HEK293 (cell line): Measurements from ENCODE around the gene BMAL1.

ENCODE experiments used
- CTCF ChIA-PET: fragments of 350-600 bp; formaldehyde crosslinking; extraction: SDS; loops from one replicate; lab custom pipeline; 2021; ENCODE audit warnings: antibody characterized with exemption; lab: Yijun Ruan, JAX
- POLR2A ChIA-PET: fragments of 300-600 bp; formaldehyde crosslinking; extraction: SDS; loops from one replicate; lab custom pipeline; 2020; ENCODE audit warnings: antibody characterized with exemption, inconsistent platforms; lab: Yijun Ruan, JAX
- H3K27ac ChIP-seq: fragments of 200-500 bp; sonication (Bioruptor generic); 2 replicates; pipeline ENCODE4 v1.5.1; 2014; ENCODE audit warnings: low read depth, low read length, control low read depth, inconsistent platforms; ENCODE audit errors: extremely low read depth
- H3K36me3 ChIP-seq, 2 experiments: fragments of 200-500 bp in 1 of 2; sonication (Bioruptor generic) in 1 of 2; 1 replicate in 1 of 2; 2 replicates in 1 of 2; pipeline ENCODE4 v1.5.1; 2014 to 2017; ENCODE audit warnings: inconsistent platforms in 2 of 2, low read length in 2 of 2; ENCODE audit not compliant: control insufficient read depth in 2 of 2, insufficient read depth in 1 of 2
- H3K4me1 ChIP-seq: fragments of 200-500 bp; sonication (Bioruptor generic); 2 replicates; pipeline ENCODE4 v1.5.1; 2014; ENCODE audit warnings: mild to moderate bottlenecking, low read length, inconsistent platforms; ENCODE audit not compliant: control insufficient read depth, insufficient read depth
- H3K4me3 ChIP-seq: 2 replicates; pipeline ENCODE4 v1.5.1; 2011; ENCODE audit warnings: low read depth, mild to moderate bottlenecking, control low read depth, low read length, moderate library complexity
- H3K9me3 ChIP-seq: fragments of 200-500 bp; sonication (Bioruptor generic); 2 replicates; pipeline ENCODE4 v1.5.1; 2014; ENCODE audit warnings: low read depth, low read length, inconsistent platforms; ENCODE audit not compliant: control insufficient read depth, insufficient read depth
- HOXA7 ChIP-seq: sonication (generic); formaldehyde crosslinking; IDR thresholded peaks from 2 replicates; pipeline ENCODE4 v1.8.1; 2022; ENCODE audit warnings: missing genetic modification reagents, borderline replicate concordance
- IKZF3 ChIP-seq: fragments of 450-650 bp; IDR thresholded peaks from 2 replicates; pipeline ENCODE4 v1.5.0; 2018; ENCODE audit warnings: missing biosample characterization, mild to moderate bottlenecking, missing genetic modification characterization, moderate library complexity
- KLF1 ChIP-seq: fragments of 450-650 bp; formaldehyde crosslinking; IDR thresholded peaks from 2 replicates; pipeline ENCODE4 v1.5.1; 2016; ENCODE audit warnings: missing biosample characterization, missing genetic modification characterization
- MEIS1 ChIP-seq: sonication (generic); formaldehyde crosslinking; IDR thresholded peaks from 2 replicates; pipeline ENCODE4 v1.8.1; 2022; ENCODE audit warnings: missing genetic modification reagents, mild to moderate bottlenecking, borderline replicate concordance
- SCRT1 ChIP-seq: fragments of 450-650 bp; formaldehyde crosslinking; IDR thresholded peaks from 2 replicates; pipeline ENCODE4 v1.5.1; 2016; ENCODE audit warnings: missing biosample characterization, missing genetic modification characterization, borderline replicate concordance
- WT1 ChIP-seq: fragments of 450-650 bp; formaldehyde crosslinking; IDR thresholded peaks from 2 replicates; pipeline ENCODE4 v1.5.1; 2016; ENCODE audit warnings: missing biosample characterization, missing genetic modification characterization
- ZNF202 ChIP-seq: fragments of 450-650 bp; formaldehyde crosslinking; IDR thresholded peaks from 2 replicates; pipeline ENCODE4 v1.5.1; 2016; ENCODE audit warnings: missing biosample characterization, missing genetic modification characterization, borderline replicate concordance
- ZNF223 ChIP-seq: fragments of 450-650 bp; formaldehyde crosslinking; IDR thresholded peaks from 2 replicates; pipeline ENCODE4 v1.5.1; 2016; ENCODE audit warnings: missing biosample characterization, missing genetic modification characterization
- ZNF23 ChIP-seq: fragments of 450-650 bp; formaldehyde crosslinking; IDR thresholded peaks from 2 replicates; pipeline ENCODE4 v1.5.1; 2016; ENCODE audit warnings: missing biosample characterization, missing genetic modification characterization, borderline replicate concordance
- ZNF239 ChIP-seq: fragments of 450-650 bp; formaldehyde crosslinking; IDR thresholded peaks from 2 replicates; pipeline ENCODE4 v1.5.1; 2016; ENCODE audit warnings: missing biosample characterization, missing genetic modification characterization
- ZNF510 ChIP-seq: fragments of 450-650 bp; formaldehyde crosslinking; IDR thresholded peaks from 2 replicates; pipeline ENCODE4 v1.5.1; 2018; ENCODE audit warnings: mild to moderate bottlenecking, missing genetic modification characterization, missing biosample characterization; ENCODE audit not compliant: insufficient replicate concordance
- ZNF654 ChIP-seq: fragments of 450-650 bp; formaldehyde crosslinking; IDR thresholded peaks from 2 replicates; pipeline ENCODE4 v1.5.1; 2016; ENCODE audit warnings: low read depth, missing biosample characterization, missing genetic modification characterization
- TF ChIP-seq, protein P1 (sequence below): fragments of 450-650 bp; formaldehyde crosslinking; IDR thresholded peaks from 2 replicates; pipeline ENCODE4 v1.5.1; 2016; ENCODE audit warnings: missing biosample characterization, missing genetic modification characterization
- TF ChIP-seq, protein P2 (sequence below): fragments of 450-650 bp; formaldehyde crosslinking; IDR thresholded peaks from 2 replicates; pipeline ENCODE4 v1.5.1; 2016; ENCODE audit warnings: missing biosample characterization, missing genetic modification characterization, borderline replicate concordance
- TF ChIP-seq, protein P3 (sequence below): fragments of 450-650 bp; formaldehyde crosslinking; IDR thresholded peaks from 2 replicates; pipeline ENCODE4 v1.5.1; 2016; ENCODE audit warnings: missing biosample characterization, missing genetic modification characterization
- TF ChIP-seq, protein P4 (sequence below): fragments of 450-650 bp; formaldehyde crosslinking; IDR thresholded peaks from 2 replicates; pipeline ENCODE4 v1.5.1; 2017; ENCODE audit warnings: missing biosample characterization, mild to moderate bottlenecking, missing genetic modification characterization, moderate library complexity
- TF ChIP-seq, protein P5 (sequence below): fragments of 450-650 bp; formaldehyde crosslinking; IDR thresholded peaks from 2 replicates; pipeline ENCODE4 v1.5.1; 2017; ENCODE audit warnings: missing biosample characterization, missing genetic modification characterization
- TF ChIP-seq, protein P6 (sequence below): fragments of 450-650 bp; formaldehyde crosslinking; IDR thresholded peaks from 2 replicates; pipeline ENCODE4 v1.5.1; 2016; ENCODE audit warnings: missing biosample characterization, missing genetic modification characterization
- TF ChIP-seq, protein P7 (sequence below): fragments of 450-650 bp; formaldehyde crosslinking; IDR thresholded peaks from 2 replicates; pipeline ENCODE4 v1.5.1; 2016; ENCODE audit warnings: missing biosample characterization, missing genetic modification characterization

The BMAL1 gene

DNA sequence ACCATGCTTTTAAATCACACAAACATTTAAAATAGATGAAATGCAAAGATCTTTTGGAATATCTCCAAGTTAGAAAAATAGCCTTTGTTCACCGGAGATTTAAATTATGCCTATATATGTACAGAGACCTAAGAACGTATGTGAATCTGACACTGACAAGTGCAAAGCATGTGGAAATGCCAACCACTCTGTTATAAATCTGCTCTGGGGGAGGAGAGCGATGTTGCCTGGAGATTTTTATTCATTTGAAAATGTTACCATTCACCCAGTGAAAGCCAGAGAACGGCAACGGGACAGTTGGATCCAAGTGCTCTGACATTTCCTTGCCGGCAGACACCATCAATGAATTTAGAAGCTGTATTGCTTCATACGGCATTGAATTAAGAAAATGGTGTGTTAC is 39.8 kb upstream of the BMAL1 start (continued):
- TF ChIP-seq ZNF239 (no peak), MEIS1 (no peak)
- TF ChIP-seq, all 188 proteins: peak for 0

DNA sequence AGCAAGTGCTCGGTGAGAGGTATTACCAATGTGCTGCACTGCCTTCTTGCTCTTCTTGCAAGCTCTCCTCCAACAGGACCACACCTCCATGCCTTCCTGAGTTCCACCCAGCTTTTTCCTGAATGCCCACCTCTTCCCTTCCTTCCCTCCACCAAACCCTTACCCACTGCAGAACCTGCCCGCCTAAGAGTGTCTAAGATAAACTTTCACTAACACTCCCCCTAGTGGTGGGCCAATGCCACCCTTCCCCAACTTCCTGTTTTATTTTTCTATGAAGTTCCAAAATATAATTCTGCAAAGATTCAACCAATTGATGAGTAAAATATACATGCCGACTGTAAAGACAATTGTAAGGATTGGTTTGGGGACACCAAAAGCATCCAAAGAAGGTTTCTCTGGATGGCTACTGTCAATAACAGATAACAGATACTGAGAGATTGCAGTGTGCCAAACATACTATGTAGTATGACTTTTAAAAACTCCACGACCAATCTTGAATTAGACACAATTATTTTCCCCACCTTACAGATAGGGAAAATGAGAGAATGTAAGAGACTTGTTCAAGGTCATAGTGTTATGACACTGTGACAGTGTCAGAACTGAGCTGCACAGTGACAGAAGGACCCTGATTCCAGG is 38.6 kb upstream of the BMAL1 start:
- Histone ChIP-seq H3K4me3 (no peak overlapping the region), H3K27ac (no peak overlapping the region), H3K4me1 (no peaks in the 10 kb centered on the region), H3K36me3 (no peaks in the 10 kb centered on the region), H3K9me3 (no peaks in the 10 kb centered on the region)
- CTCF ChIA-PET = interaction anchor here (0.7 to 6.4 kb wide), 23 partner anchors 9 to 639 kb away, joined by 3 to 76 read pairs (median 5); no protein-coding TSS in a partner anchor
- POLR2A ChIA-PET = no interaction called here
- TF ChIP-seq, protein P1, sequence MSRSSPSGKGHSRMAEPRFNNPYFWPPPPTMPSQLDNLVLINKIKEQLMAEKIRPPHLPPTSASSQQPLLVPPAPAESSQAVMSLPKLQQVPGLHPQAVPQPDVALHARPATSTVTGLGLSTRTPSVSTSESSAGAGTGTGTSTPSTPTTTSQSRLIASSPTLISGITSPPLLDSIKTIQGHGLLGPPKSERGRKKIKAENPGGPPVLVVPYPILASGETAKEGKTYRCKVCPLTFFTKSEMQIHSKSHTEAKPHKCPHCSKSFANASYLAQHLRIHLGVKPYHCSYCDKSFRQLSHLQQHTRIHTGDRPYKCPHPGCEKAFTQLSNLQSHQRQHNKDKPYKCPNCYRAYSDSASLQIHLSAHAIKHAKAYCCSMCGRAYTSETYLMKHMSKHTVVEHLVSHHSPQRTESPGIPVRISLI = no peak
- TF ChIP-seq, protein P2, sequence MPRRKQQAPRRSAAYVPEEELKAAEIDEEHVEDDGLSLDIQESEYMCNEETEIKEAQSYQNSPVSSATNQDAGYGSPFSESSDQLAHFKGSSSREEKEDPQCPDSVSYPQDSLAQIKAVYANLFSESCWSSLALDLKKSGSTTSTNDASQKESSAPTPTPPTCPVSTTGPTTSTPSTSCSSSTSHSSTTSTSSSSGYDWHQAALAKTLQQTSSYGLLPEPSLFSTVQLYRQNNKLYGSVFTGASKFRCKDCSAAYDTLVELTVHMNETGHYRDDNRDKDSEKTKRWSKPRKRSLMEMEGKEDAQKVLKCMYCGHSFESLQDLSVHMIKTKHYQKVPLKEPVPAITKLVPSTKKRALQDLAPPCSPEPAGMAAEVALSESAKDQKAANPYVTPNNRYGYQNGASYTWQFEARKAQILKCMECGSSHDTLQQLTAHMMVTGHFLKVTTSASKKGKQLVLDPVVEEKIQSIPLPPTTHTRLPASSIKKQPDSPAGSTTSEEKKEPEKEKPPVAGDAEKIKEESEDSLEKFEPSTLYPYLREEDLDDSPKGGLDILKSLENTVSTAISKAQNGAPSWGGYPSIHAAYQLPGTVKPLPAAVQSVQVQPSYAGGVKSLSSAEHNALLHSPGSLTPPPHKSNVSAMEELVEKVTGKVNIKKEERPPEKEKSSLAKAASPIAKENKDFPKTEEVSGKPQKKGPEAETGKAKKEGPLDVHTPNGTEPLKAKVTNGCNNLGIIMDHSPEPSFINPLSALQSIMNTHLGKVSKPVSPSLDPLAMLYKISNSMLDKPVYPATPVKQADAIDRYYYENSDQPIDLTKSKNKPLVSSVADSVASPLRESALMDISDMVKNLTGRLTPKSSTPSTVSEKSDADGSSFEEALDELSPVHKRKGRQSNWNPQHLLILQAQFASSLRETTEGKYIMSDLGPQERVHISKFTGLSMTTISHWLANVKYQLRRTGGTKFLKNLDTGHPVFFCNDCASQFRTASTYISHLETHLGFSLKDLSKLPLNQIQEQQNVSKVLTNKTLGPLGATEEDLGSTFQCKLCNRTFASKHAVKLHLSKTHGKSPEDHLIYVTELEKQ = no peak
- TF ChIP-seq ZNF510 (tag by site-specific recombination) (no peak), WT1 (tag by site-specific recombination) (no peak), SCRT1 (tag by site-specific recombination) (no peak), ZNF23 (no peak), ZNF223 (no peak), KLF1 (tag by site-specific recombination) (no peak), IKZF3 (tag by site-specific recombination) (no peak), ZNF654 (tag by site-specific recombination) (peak; percentile 36), ZNF202 (tag by site-specific recombination) (no peak), HOXA7 (no peak)
- TF ChIP-seq, protein P3, sequence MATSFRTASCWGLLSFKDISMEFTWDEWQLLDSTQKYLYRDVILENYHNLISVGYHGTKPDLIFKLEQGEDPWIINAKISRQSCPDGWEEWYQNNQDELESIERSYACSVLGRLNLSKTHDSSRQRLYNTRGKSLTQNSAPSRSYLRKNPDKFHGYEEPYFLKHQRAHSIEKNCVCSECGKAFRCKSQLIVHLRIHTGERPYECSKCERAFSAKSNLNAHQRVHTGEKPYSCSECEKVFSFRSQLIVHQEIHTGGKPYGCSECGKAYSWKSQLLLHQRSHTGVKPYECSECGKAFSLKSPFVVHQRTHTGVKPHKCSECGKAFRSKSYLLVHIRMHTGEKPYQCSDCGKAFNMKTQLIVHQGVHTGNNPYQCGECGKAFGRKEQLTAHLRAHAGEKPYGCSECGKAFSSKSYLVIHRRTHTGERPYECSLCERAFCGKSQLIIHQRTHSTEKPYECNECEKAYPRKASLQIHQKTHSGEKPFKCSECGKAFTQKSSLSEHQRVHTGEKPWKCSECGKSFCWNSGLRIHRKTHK (tag by site-specific recombination) = no peak
- TF ChIP-seq, protein P4, sequence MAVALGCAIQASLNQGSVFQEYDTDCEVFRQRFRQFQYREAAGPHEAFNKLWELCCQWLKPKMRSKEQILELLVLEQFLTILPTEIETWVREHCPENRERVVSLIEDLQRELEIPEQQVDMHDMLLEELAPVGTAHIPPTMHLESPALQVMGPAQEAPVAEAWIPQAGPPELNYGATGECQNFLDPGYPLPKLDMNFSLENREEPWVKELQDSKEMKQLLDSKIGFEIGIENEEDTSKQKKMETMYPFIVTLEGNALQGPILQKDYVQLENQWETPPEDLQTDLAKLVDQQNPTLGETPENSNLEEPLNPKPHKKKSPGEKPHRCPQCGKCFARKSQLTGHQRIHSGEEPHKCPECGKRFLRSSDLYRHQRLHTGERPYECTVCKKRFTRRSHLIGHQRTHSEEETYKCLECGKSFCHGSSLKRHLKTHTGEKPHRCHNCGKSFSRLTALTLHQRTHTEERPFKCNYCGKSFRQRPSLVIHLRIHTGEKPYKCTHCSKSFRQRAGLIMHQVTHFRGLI (tag by site-specific recombination) = no peak
- TF ChIP-seq, protein P5, sequence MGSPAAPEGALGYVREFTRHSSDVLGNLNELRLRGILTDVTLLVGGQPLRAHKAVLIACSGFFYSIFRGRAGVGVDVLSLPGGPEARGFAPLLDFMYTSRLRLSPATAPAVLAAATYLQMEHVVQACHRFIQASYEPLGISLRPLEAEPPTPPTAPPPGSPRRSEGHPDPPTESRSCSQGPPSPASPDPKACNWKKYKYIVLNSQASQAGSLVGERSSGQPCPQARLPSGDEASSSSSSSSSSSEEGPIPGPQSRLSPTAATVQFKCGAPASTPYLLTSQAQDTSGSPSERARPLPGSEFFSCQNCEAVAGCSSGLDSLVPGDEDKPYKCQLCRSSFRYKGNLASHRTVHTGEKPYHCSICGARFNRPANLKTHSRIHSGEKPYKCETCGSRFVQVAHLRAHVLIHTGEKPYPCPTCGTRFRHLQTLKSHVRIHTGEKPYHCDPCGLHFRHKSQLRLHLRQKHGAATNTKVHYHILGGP (tag by site-specific recombination) = no peak
- TF ChIP-seq, protein P6, sequence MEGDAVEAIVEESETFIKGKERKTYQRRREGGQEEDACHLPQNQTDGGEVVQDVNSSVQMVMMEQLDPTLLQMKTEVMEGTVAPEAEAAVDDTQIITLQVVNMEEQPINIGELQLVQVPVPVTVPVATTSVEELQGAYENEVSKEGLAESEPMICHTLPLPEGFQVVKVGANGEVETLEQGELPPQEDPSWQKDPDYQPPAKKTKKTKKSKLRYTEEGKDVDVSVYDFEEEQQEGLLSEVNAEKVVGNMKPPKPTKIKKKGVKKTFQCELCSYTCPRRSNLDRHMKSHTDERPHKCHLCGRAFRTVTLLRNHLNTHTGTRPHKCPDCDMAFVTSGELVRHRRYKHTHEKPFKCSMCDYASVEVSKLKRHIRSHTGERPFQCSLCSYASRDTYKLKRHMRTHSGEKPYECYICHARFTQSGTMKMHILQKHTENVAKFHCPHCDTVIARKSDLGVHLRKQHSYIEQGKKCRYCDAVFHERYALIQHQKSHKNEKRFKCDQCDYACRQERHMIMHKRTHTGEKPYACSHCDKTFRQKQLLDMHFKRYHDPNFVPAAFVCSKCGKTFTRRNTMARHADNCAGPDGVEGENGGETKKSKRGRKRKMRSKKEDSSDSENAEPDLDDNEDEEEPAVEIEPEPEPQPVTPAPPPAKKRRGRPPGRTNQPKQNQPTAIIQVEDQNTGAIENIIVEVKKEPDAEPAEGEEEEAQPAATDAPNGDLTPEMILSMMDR = peak; percentile 32; the same call in 1 of the 2 replicates
- TF ChIP-seq, protein P7, sequence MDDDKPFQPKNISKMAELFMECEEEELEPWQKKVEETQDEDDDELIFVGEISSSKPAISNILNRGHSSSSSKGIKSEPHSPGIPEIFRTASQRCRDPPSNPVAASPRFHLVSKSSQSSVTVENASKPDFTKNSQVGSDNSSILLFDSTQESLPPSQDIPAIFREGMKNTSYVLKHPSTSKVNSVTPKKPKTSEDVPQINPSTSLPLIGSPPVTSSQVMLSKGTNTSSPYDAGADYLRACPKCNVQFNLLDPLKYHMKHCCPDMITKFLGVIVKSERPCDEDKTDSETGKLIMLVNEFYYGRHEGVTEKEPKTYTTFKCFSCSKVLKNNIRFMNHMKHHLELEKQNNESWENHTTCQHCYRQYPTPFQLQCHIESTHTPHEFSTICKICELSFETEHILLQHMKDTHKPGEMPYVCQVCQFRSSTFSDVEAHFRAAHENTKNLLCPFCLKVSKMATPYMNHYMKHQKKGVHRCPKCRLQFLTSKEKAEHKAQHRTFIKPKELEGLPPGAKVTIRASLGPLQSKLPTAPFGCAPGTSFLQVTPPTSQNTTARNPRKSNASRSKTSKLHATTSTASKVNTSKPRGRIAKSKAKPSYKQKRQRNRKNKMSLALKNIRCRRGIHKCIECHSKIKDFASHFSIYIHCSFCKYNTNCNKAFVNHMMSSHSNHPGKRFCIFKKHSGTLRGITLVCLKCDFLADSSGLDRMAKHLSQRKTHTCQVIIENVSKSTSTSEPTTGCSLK (tag by site-specific recombination) = no peak
